HL-60 (cell line): ENCODE data around the gene TMEM59L.

Experiments
- DNase-seq, 2 experiments: peaks; one replicate each; pipeline ENCODE4 v3.0.0-alpha.2; 2010 to 2020; ENCODE audit warnings: low read depth in 1 of 2, low spot score in 1 of 2
- H3K27ac ChIP-seq: fragments of 250-450 bp; sonication (Bioruptor Pico); replicated peaks from 2 replicates; pipeline ENCODE4 v1.5.1; 2020; ENCODE audit warnings: mild to moderate bottlenecking, moderate library complexity
- H3K27me3 ChIP-seq: fragments of 250-450 bp; sonication (Bioruptor Pico); 2 replicates; pipeline ENCODE4 v1.5.1; 2021; ENCODE audit warnings: mild to moderate bottlenecking, moderate library complexity; ENCODE audit not compliant: insufficient read depth, poor library complexity, severe bottlenecking
- H3K4me3 ChIP-seq: replicated peaks from 2 replicates; pipeline ENCODE4 v1.5.1; 2011; ENCODE audit warnings: mild to moderate bottlenecking, control low read depth, low read length; ENCODE audit not compliant: insufficient read depth
- CTCF ChIP-seq: IDR thresholded peaks from one replicate; pipeline ENCODE4 v1.5.1; 2011; ENCODE audit warnings: low read length, control low read depth, inconsistent platforms; ENCODE audit not compliant: insufficient read depth
- GABPA ChIP-seq: IDR thresholded peaks from 2 replicates; pipeline ENCODE4 v1.6.1; 2012; ENCODE audit warnings: low read depth
- POLR2AphosphoS5 ChIP-seq: IDR thresholded peaks from 2 replicates; pipeline ENCODE4 v1.6.1; 2012; ENCODE audit warnings: low read depth
- REST ChIP-seq: IDR thresholded peaks from 2 replicates; pipeline ENCODE4 v1.6.1; 2012; ENCODE audit warnings: low read depth; ENCODE audit not compliant: insufficient replicate concordance
- SPI1 ChIP-seq: IDR thresholded peaks from 2 replicates; pipeline ENCODE4 v1.6.1; 2012; ENCODE audit warnings: low read depth, mild to moderate bottlenecking, borderline replicate concordance

The TMEM59L gene

DNA sequence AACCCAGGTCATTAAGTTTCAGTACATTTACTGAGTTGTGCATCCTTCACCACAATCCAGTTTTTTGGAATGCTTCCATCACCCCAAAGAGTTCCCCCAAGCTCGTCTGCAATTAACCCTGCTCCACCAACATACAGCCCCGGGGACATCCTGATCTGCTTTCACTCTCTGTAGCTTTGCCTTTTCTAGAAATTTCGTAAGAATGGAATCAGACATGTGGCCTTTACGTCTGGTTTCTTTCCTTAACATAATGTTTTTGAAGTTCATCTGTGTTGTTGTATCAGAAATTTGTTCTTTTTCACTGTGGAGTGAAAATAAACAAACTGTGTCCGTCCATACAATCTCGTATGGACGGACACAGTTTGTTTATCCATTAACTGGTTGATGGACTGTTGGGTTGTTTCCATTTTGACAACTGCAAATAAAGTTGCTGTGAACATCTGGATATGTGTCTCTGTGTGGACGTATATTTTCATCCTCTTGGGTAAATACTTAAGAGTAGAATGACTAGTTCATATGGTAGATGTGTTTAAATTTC is 27.1 kb downstream of the TMEM59L start:
- Histone ChIP-seq H3K4me3 (no peak overlapping the region), H3K27me3 (no peaks in the 10 kb centered on the region), H3K27ac (no peak overlapping the region)
- DNase-seq: no peak
- TF ChIP-seq GABPA (no peak), CTCF (no peak), POLR2AphosphoS5 (no peak), REST (no peak), SPI1 (no peak)

- TF ChIP-seq GABPA: no peak
- peak; percentile 34 for TF ChIP-seq CTCF
- TF ChIP-seq SPI1: peak; percentile 97
- no peak for TF ChIP-seq POLR2AphosphoS5
- no peak for TF ChIP-seq REST
- DNase-seq: peak; percentile 64 to 85
- no peak overlapping the region for H3K4me3 ChIP-seq
- H3K27me3 ChIP-seq: no peaks in the 10 kb centered on the region
- H3K27ac ChIP-seq: no peak overlapping the region
Observed at GRCh38 chr19:18644196-18645034, 31.7 kb downstream of the TMEM59L start.

DNA sequence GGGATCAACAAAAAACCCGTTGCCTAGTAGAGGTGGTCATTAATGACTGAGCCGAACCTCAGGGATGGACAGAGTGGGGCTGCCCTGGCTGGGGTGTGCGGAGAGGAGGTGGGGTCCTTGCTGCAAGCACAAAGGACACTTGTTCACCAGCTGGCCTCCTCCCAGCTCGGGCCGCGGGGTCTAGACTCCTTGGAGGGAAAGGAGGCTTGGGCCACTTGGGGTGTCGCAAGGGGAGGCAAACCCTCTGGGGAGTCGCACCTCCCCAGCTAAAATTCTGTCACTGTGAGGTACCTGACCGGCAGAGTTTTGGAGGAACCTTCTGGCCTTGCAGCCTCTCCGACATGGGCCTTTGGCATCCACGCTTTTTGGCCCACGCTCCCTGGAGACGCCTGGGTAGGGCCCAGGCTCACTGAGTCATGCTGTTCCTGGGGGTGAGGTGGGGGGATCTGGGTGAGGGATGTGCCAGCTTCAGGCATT is 32.4 kb downstream of the TMEM59L start:
- TF ChIP-seq GABPA (no peak), POLR2AphosphoS5 (no peak), REST (no peak), SPI1 (no peak), CTCF (no peak)
- DNase-seq: no peak
- H3K27ac ChIP-seq: no peak overlapping the region
- H3K4me3 ChIP-seq: no peak overlapping the region
- no peaks in the 10 kb centered on the region for H3K27me3 ChIP-seq
